Heart left ventricle (tissue), 16 donors: ENCODE measurements around the gene FAM53B. TPM values are rescaled to one million over a fixed set of nuclear protein-coding genes. Genes with fewer than 3 reads are reported as not detected.

Experiments used
- ATAC-seq, 4 donors: fragments of 200-7000 bp; cut with Tn5 transposase; one replicate each; pipeline ENCODE4 v1.9.1; 2020 to 2022; ENCODE audit warnings: moderate library complexity in 4 of 4, mild to moderate bottlenecking in 3 of 4, moderate number of reproducible peaks in 1 of 4
- DNase-seq, 5 donors: peaks; one replicate each; pipeline ENCODE4 v3.0.0-alpha.2; 2020
- H3K27ac ChIP-seq, 12 donors: fragments of 200-600 bp; sonication (generic) in 4 of 12; one replicate each; pipeline versions ENCODE4 v1.5.0 to v1.8.0; 2016 to 2022; ENCODE audit warnings: mild to moderate bottlenecking in 2 of 12
- H3K27me3 ChIP-seq, 9 donors: fragments of 200-600 bp; sonication (generic) in 2 of 9; one replicate each; pipeline versions ENCODE4 v1.5.1 to v1.8.0; 2016 to 2022; ENCODE audit warnings: mild to moderate bottlenecking in 3 of 9
- H3K36me3 ChIP-seq, 9 donors: fragments of 200-600 bp; sonication (generic) in 2 of 9; one replicate each; pipeline versions ENCODE4 v1.5.0 to v1.8.0; 2018 to 2022; ENCODE audit warnings: mild to moderate bottlenecking in 2 of 9
- H3K4me1 ChIP-seq, 12 donors: fragments of 200-600 bp; sonication (generic) in 4 of 12; one replicate each; pipeline versions ENCODE4 v1.5.0 to v1.8.0; 2016 to 2022; ENCODE audit warnings: mild to moderate bottlenecking in 3 of 12
- H3K4me3 ChIP-seq, 12 donors: fragments of 200-600 bp; sonication (generic) in 4 of 12; one replicate each; pipeline versions ENCODE4 v1.5.0 to v1.8.0; 2017 to 2022; ENCODE audit warnings: mild to moderate bottlenecking in 9 of 12, moderate library complexity in 4 of 12
- H3K9me3 ChIP-seq, 12 donors: fragments of 200-600 bp; sonication (generic) in 4 of 12; one replicate each; pipeline versions ENCODE4 v1.5.0 to v1.8.0; 2016 to 2022; ENCODE audit warnings: mild to moderate bottlenecking in 1 of 12
- POLR2A ChIP-seq, 2 donors: fragments of 450-650 bp; IDR thresholded peaks; one replicate each; pipeline ENCODE4 v1.6.1; 2017; ENCODE audit warnings: antibody characterized with exemption in 2 of 2, mild to moderate bottlenecking in 2 of 2, moderate library complexity in 2 of 2
- WGBS, 4 donors: extraction: QIAGEN DNeasy Blood & Tissue Kit in 2 of 4; methylation state at CpG; one replicate each; pipeline versions ENCODE4 v1.1.5 to v1.1.7; 2013 to 2018; 5-methylcytosine and 5-hydroxymethylcytosine counted together
- intact Hi-C, 10 donors: fragments of 100-400 bp; cut with DNase I; formaldehyde crosslinking; loops; one replicate each; pipeline versions ENCODE4 v1.11.1 to v1.14.2; 2022
- polyA plus RNA-seq, 2 donors: library from polyadenylated mRNA; stranded (reverse); fragments of 200-250 nt; gene quantifications; one replicate each; pipeline ENCODE4 v1.2.3, GENCODE V29; 2013
- total RNA-seq, 9 donors: library from RNA; depleted of rRNA in 2 of 9; stranded (reverse); fragments of >200 nt in 2 of 9; fragmentation: NEBNext Ultra II Directional in 3 of 9; extraction: Animal tissue kit (Norgen Biotek cat#: 25700) in 3 of 9; gene quantifications; one replicate each; pipeline versions ENCODE4 v1.1.0 to v1.2.4, GENCODE V29; 2016 to 2023
- TF ChIP-seq, protein P1 (sequence below), 12 donors: fragments of 200-600 bp; sonication (generic) in 4 of 12; IDR thresholded peaks; one replicate each; pipeline versions ENCODE4 v1.5.0 to v1.8.0; 2018 to 2022; ENCODE audit warnings: antibody characterized with exemption in 12 of 12, mild to moderate bottlenecking in 5 of 12
- donor health status: ischemic (EF 13 %, LVEDD 7.1; RV severe dilation, severe dysfunction).
- donor health status: healthy with polysubstance abuse.
- donor health status: DM: no; HTN: yes; CAD: no.
- donor health status: DM: no; HTN: no; CAD: no.
- donor health status: ischemic (EF 25% LVEDD 6.9; RV normal size, moderate dysfunction).
- donor health status: ischemic (EF 25% LVEDD 5.7; RV mildly dilated, moderate dysfunction).
- donor health status: healthy.
- donor health status: DM: yes; HTN: yes; CAD: no.
- donor health status: ischemic (EF 35%, LVEDD 5.7; RV mildly dilated, moderate dysfunction).
- donor health status: nonischemic (EF 11% LVEDD 7.7; RV severe dilation, severe dysfunction).
- donor health status: DM: yes; HTN: yes; CAD: no.
- donor health status: PGD.
- donor health status: ischemic (EF 29% LVEDD 5.4; RV normal size, mild dysfunction).
- donor health status: nonischemic (EF 23%, LVEDD 6.1; RV moderate dilation, normal function).

Gene FAM53B
- total and polyA plus RNA-seq, 11 donors = 23.7 to 57.7 (median 35.5) TPM

DNA sequence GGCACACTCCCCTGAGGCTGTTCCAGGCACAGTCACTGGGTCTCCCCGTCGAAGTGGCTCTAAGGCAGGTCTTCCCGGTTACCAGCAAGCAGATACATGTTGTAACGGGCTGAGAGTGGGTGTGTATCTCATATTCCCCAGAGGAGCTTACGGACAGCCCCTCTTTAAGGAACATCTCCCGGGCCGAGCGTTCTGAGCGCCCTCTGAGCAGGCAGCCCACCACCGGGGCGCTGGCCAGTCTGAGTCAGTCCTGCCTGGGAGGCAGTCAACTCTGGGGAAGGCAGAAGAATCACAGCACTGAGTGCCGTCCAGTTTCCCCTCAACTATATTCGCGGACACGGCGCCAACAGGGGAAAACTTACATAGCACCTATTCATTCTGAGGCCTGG is 165.2 kb downstream of the FAM53B start:
- 66 to 79% (median 76%) methylated on average over 16 of the region's 16 CpGs for WGBS, 4 donors
- TF ChIP-seq, protein P1, sequence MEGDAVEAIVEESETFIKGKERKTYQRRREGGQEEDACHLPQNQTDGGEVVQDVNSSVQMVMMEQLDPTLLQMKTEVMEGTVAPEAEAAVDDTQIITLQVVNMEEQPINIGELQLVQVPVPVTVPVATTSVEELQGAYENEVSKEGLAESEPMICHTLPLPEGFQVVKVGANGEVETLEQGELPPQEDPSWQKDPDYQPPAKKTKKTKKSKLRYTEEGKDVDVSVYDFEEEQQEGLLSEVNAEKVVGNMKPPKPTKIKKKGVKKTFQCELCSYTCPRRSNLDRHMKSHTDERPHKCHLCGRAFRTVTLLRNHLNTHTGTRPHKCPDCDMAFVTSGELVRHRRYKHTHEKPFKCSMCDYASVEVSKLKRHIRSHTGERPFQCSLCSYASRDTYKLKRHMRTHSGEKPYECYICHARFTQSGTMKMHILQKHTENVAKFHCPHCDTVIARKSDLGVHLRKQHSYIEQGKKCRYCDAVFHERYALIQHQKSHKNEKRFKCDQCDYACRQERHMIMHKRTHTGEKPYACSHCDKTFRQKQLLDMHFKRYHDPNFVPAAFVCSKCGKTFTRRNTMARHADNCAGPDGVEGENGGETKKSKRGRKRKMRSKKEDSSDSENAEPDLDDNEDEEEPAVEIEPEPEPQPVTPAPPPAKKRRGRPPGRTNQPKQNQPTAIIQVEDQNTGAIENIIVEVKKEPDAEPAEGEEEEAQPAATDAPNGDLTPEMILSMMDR (IDR thresholded peaks at IDR 0.05) = no peak
- TF ChIP-seq POLR2A (IDR thresholded peaks at IDR 0.05) = no peak
- no peak overlapping the region for H3K4me3 ChIP-seq
- intact Hi-C loops = no loop called here
- DNase-seq = peak in 3 of 5 donors; percentile 14 to 60 (median 27)
- H3K27ac ChIP-seq = no peak overlapping the region
- no peaks in the 10 kb centered on the region for H3K36me3 ChIP-seq
- H3K27me3 ChIP-seq = no peaks in the 10 kb centered on the region
- peak in 2 of 4 donors; percentile 13 to 31 for ATAC-seq
- H3K4me1 ChIP-seq = no peaks in the 10 kb centered on the region
- peaks cover 0 to 18% (median 0%) of the 10 kb centered on the region in 12 donors for H3K9me3 ChIP-seq

DNA sequence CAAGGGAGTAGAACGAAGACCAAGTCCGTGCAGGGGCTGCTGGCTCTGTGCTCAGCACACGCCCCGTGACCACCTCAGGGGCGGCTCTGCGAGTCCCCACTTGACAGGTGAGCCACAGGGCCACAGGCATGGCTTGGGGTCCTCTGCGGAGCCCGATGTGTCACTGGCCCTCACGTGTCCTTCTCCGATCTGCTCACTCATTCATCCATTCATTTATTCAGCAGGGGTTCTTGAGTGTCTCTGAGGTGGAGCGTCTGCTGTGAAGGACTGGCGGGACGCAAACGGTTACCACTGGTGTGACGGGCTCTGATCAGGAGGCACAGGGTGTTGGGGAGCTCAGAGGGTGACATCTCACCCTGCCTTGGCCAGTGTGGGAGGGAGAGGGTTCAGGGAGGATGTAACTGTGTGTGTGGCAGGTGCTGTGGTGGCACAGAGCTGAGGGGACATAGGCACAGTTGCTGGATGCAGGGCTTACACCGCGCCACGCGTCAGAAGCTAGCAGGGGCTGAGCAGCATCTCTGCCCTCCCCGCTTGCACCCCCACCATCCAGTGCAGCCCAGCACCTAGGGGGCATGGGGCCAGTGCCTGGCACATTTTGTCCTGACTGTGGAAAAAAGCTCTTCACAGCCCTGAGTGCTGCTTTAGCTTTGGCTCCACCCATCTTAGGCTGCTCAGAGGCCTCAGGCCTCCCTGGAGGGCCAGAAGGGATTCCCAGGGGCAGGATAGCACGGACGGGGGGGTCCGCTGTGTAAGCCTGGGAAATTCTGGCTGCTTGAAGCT is 165.8 kb downstream of the FAM53B start:
- no peaks in the 10 kb centered on the region for H3K4me1 ChIP-seq
- intact Hi-C loops = no loop called here
- TF ChIP-seq, protein P1 (IDR thresholded peaks at IDR 0.05) = no peak
- no peak for TF ChIP-seq POLR2A (IDR thresholded peaks at IDR 0.05)
- H3K27ac ChIP-seq = no peak overlapping the region
- peak in 1 of 4 donors; percentile 16 for ATAC-seq
- H3K4me3 ChIP-seq = no peak overlapping the region
- no peaks in the 10 kb centered on the region for H3K36me3 ChIP-seq
- DNase-seq = peak in 3 of 5 donors; percentile 14 to 46 (median 14)
- no peaks in the 10 kb centered on the region for H3K27me3 ChIP-seq
- 91 to 97% (median 92%) methylated on average over 20 to 23 of the region's 23 CpGs for WGBS, 4 donors
- peaks cover 0 to 18% (median 0%) of the 10 kb centered on the region in 12 donors for H3K9me3 ChIP-seq

DNA sequence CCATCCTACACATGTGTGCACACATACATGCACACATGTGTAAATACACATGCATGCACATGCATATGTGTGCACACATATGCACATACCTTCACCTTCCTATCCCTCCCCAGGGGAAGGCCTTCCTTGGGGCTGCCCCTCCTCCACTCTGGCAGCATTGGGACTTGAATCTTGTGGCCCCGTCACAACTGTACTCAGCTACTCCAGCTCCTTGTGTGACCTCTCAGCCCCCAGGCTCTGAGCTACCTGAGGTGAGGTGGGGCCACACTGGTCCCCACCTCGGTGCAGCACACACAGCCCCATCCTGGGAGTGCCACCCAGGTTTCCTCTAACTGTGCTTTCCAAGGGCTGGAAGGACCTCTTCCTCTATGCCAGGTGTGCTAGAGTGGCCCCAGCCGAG is 166.5 kb downstream of the FAM53B start:
- Histone ChIP-seq H3K4me1 (no peaks in the 10 kb centered on the region), H3K4me3 (no peak overlapping the region), H3K27me3 (no peaks in the 10 kb centered on the region), H3K9me3 (peaks cover 0 to 18% (median 0%) of the 10 kb centered on the region in 12 donors), H3K36me3 (no peaks in the 10 kb centered on the region), H3K27ac (no peak overlapping the region)
- WGBS, 4 donors = 92 to 94% (median 93%) methylated on average over 3 of the region's 3 CpGs
- intact Hi-C loops = no loop called here
- TF ChIP-seq, protein P1 (IDR thresholded peaks at IDR 0.05) = no peak
- TF ChIP-seq POLR2A (IDR thresholded peaks at IDR 0.05) = no peak
- ATAC-seq = peak in 1 of 4 donors; percentile 7
- DNase-seq = peak in 2 of 5 donors; percentile 9 to 16

DNA sequence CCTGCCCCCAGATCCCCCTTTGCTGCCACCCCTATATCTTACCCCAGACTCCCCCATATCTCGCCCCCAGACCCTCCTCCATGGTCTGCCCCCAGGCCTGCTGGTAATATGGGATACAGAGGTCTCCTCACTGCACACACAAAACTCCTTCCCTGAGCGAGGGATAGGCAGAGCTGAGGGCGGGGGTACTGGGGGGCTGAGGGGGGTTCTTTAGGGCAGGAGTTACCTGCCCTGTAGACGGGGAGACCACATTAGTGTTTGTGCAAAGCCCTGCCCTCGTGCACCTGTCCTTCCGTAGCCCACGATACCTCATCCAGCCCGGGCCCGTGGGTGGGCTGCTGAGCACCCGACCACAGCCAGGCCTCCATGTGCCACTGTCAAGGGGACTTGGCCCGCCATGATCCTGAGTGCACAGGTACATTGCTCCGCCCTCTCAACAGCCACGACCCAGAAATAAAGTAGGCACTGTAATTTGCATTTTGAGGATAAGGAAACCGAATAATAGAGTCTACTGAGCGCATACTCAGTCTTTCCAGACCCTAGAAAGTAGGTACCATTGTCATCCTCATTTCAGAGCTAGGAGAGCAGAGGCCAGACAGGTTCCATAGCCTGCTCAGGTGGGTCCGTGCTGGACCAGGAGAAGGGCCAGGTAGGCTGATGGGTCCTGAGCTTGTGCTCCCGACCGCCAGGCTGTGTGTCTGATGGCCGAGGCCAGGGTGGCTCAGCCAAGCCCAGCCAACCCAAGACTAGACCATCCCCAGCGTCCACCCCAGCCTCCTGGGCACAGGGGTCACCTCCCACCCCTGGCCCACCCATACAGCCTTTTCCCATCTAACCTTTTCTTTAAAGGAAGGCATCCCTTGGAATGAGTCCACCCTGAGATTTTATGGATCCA is 167.4 kb downstream of the FAM53B start:
- no peak for ATAC-seq
- H3K27ac ChIP-seq = no peak overlapping the region
- H3K36me3 ChIP-seq = no peaks in the 10 kb centered on the region
- no peaks in the 10 kb centered on the region for H3K4me1 ChIP-seq
- no peaks in the 10 kb centered on the region for H3K27me3 ChIP-seq
- intact Hi-C loops = no loop called here
- H3K4me3 ChIP-seq = no peak overlapping the region
- DNase-seq = peak in 3 of 5 donors; percentile 16 to 33 (median 19)
- no peak for TF ChIP-seq POLR2A (IDR thresholded peaks at IDR 0.05)
- TF ChIP-seq, protein P1 (IDR thresholded peaks at IDR 0.05) = no peak
- WGBS, 4 donors = 83 to 92% (median 88%) methylated on average over 19 to 20 of the region's 20 CpGs
- peaks cover 0 to 18% (median 0%) of the 10 kb centered on the region in 12 donors for H3K9me3 ChIP-seq
